Measurements from ENCODE around the gene DCAF8L2. TPM values are rescaled to one million over a fixed set of nuclear protein-coding genes. Genes with fewer than 3 reads are reported as not detected.
"Not testable (repeated sequence)": the region's sequence is repeated elsewhere in the genome, so short reads cannot be mapped to it uniquely, and the experiment has no call there.

DCAF8L2 gene
- total RNA-seq, 1 experiment from 2014 or later = not detected

DNA sequence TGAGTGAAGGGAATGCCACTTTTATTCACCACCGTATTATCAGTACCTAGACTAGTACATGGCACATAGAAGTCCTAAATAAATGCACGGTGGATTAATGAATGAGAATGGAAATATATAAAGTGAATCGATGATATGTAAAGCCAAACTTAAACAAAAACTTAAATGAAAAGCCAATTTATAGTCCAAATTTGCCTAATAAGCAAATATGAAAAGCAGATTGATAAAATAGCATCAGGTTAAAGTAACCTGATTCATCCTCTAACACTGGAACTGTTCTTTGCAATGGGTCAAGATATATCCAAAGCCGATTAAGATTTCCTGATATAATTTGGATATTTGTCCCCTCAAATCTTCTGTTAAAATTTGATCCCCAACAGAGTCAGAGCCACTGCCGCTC is 150.8 kb downstream of the DCAF8L2 start:
- Histone ChIP-seq H3K23me2 (ENCODE audit: insufficient read length, low read depth, low read length, poor library complexity, severe bottlenecking) (no peaks in the 10 kb centered on the region), H2BK120ac (ENCODE audit: low read depth, low read length, poor library complexity, severe bottlenecking) (no peak overlapping the region)

DNA sequence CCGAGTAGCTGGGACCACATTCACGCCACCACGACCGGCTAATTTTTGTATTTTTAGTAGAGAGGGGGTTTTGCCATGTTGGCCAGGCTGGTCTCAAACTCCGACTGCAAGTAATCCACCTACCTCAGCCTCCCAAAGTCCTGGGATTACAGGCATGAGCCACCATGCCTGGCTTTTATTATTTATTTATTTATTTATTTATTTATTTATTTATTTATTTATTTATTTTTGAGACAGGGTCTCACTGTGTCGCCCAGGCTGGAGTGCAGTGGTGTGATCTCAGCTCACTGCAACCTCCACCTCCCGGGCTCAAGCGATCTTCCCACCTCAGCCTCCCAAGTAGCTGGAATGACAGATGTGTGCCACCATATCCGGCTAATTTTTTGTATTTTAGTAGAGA is 153.4 kb downstream of the DCAF8L2 start:
- not testable (repeated sequence) for H3K4me3 Mint-ChIP-seq; H3K18ac ChIP-seq (ENCODE audit: insufficient read length, low read depth, low read length); H3K27me3 ChIP-seq (ENCODE audit: insufficient read depth, low read length); H3K4ac ChIP-seq (ENCODE audit: low read depth, low read length); H2BK5ac ChIP-seq (ENCODE audit: insufficient read length, low read length); H3K4me1 ChIP-seq (ENCODE audit: insufficient read depth, low read length); H3K4me1 Mint-ChIP-seq; DNase-seq; H4K91ac ChIP-seq (ENCODE audit: insufficient read length, low read depth, low read length); H3K23ac ChIP-seq (ENCODE audit: insufficient read length, low read depth, low read length); H3K27ac ChIP-seq (ENCODE audit: insufficient read length, low read depth, low read length); H2BK120ac ChIP-seq (ENCODE audit: low read depth, low read length, poor library complexity, severe bottlenecking); H4K5ac ChIP-seq (ENCODE audit: insufficient read length, low read depth, low read length); H2BK15ac ChIP-seq (ENCODE audit: low read depth, low read length); H3T11ph ChIP-seq (ENCODE audit: low read length); H2BK20ac ChIP-seq (ENCODE audit: low read depth, low read length, poor library complexity, severe bottlenecking); H2AK5ac ChIP-seq (ENCODE audit: insufficient read length, low read length); H3K23me2 ChIP-seq (ENCODE audit: insufficient read length, low read depth, low read length, poor library complexity, severe bottlenecking); H3K79me2 ChIP-seq (ENCODE audit: insufficient read depth, low read length); H3K56ac ChIP-seq (ENCODE audit: insufficient read length, low read depth, low read length); H2AFZ ChIP-seq (ENCODE audit: low read length); H4K20me1 ChIP-seq (ENCODE audit: control insufficient read depth, insufficient read depth, insufficient read length); H3K14ac ChIP-seq (ENCODE audit: insufficient read depth, low read length); H4K8ac ChIP-seq (replicated peaks; ENCODE audit: insufficient read length, low read depth, low read length); H3K9ac ChIP-seq (ENCODE audit: extremely low read depth, insufficient read length, low read length); H3K27me3 Mint-ChIP-seq (ENCODE audit: low read depth); H3K79me1 ChIP-seq (ENCODE audit: insufficient read depth, low read depth, low read length, poor library complexity, severe bottlenecking); H3K36me3 Mint-ChIP-seq (ENCODE audit: insufficient read depth in 1 of 3, low read depth in 3 of 3); H3K4me2 ChIP-seq (ENCODE audit: insufficient read depth, insufficient read length, low read length); H2BK12ac ChIP-seq (ENCODE audit: insufficient read length, low read depth, low read length); H3K27ac Mint-ChIP-seq
- H3K9me3 Mint-ChIP-seq = peaks cover 58 to 59% of the 10 kb centered on the region in 2 experiments
- H3K9me3 ChIP-seq (ENCODE audit: control insufficient read depth, low read depth, low read length) = peaks cover 16% of the 10 kb centered on the region
- no CpG with 5 or more reads among the region's 9 CpGs for WGBS (ENCODE audit: extremely low coverage, insufficient read length, low lambda C conversion rate)

More for the DNA sequence above, 150.8 kb downstream of the DCAF8L2 start:
- peaks cover 13% of the 10 kb centered on the region for H3K9me3 ChIP-seq (ENCODE audit: control insufficient read depth, low read depth, low read length)
- H3T11ph ChIP-seq (ENCODE audit: low read length) = no peak overlapping the region
- no peaks in the 10 kb centered on the region for H3K79me2 ChIP-seq (ENCODE audit: insufficient read depth, low read length)
- WGBS (ENCODE audit: extremely low coverage, insufficient read length, low lambda C conversion rate) = no CpG with 5 or more reads among the region's 5 CpGs
- H2BK20ac ChIP-seq (ENCODE audit: low read depth, low read length, poor library complexity, severe bottlenecking) = no peak overlapping the region
- no peak overlapping the region for H3K4ac ChIP-seq (ENCODE audit: low read depth, low read length)
- peaks cover 52 to 57% of the 10 kb centered on the region in 2 experiments for H3K9me3 Mint-ChIP-seq
- no peak overlapping the region for H2BK5ac ChIP-seq (ENCODE audit: insufficient read length, low read length)
- peaks cover 1% of the 10 kb centered on the region; the same call in 1 of the 2 replicates for H3K27me3 Mint-ChIP-seq (ENCODE audit: low read depth)
- no peak overlapping the region for H3K9ac ChIP-seq (ENCODE audit: extremely low read depth, insufficient read length, low read length)
- no peak overlapping the region for H3K56ac ChIP-seq (ENCODE audit: insufficient read length, low read depth, low read length)
- H3K4me1 ChIP-seq (ENCODE audit: insufficient read depth, low read length) = no peaks in the 10 kb centered on the region
- H3K14ac ChIP-seq (ENCODE audit: insufficient read depth, low read length) = no peak overlapping the region
- H2AFZ ChIP-seq (ENCODE audit: low read length) = no peak overlapping the region
- H2BK12ac ChIP-seq (ENCODE audit: insufficient read length, low read depth, low read length) = no peak overlapping the region
- H4K20me1 ChIP-seq (ENCODE audit: control insufficient read depth, insufficient read depth, insufficient read length) = no peaks in the 10 kb centered on the region
- H3K27me3 ChIP-seq (ENCODE audit: insufficient read depth, low read length) = no peaks in the 10 kb centered on the region
- H2BK15ac ChIP-seq (ENCODE audit: low read depth, low read length) = no peak overlapping the region
- H3K4me3 Mint-ChIP-seq = no peak overlapping the region
- no peak overlapping the region for H4K5ac ChIP-seq (ENCODE audit: insufficient read length, low read depth, low read length)
- no peak overlapping the region for H3K27ac ChIP-seq (ENCODE audit: insufficient read length, low read depth, low read length)
- no peak overlapping the region for H4K91ac ChIP-seq (ENCODE audit: insufficient read length, low read depth, low read length)
- H3K79me1 ChIP-seq (ENCODE audit: insufficient read depth, low read depth, low read length, poor library complexity, severe bottlenecking) = no peaks in the 10 kb centered on the region
- H4K8ac ChIP-seq (replicated peaks; ENCODE audit: insufficient read length, low read depth, low read length) = no peak overlapping the region
- H3K4me2 ChIP-seq (ENCODE audit: insufficient read depth, insufficient read length, low read length) = no peak overlapping the region
- TF ChIP-seq, protein P1, sequence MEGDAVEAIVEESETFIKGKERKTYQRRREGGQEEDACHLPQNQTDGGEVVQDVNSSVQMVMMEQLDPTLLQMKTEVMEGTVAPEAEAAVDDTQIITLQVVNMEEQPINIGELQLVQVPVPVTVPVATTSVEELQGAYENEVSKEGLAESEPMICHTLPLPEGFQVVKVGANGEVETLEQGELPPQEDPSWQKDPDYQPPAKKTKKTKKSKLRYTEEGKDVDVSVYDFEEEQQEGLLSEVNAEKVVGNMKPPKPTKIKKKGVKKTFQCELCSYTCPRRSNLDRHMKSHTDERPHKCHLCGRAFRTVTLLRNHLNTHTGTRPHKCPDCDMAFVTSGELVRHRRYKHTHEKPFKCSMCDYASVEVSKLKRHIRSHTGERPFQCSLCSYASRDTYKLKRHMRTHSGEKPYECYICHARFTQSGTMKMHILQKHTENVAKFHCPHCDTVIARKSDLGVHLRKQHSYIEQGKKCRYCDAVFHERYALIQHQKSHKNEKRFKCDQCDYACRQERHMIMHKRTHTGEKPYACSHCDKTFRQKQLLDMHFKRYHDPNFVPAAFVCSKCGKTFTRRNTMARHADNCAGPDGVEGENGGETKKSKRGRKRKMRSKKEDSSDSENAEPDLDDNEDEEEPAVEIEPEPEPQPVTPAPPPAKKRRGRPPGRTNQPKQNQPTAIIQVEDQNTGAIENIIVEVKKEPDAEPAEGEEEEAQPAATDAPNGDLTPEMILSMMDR (conservative IDR thresholded peaks at IDR 0.05) = no peak
- no peaks in the 10 kb centered on the region for H3K4me1 Mint-ChIP-seq
- no peaks in the 10 kb centered on the region; a peak in 1 of 7 replicates for H3K36me3 Mint-ChIP-seq (ENCODE audit: insufficient read depth in 1 of 3, low read depth in 3 of 3)
- no peak overlapping the region for H2AK5ac ChIP-seq (ENCODE audit: insufficient read length, low read length)
- no peak overlapping the region for H3K23ac ChIP-seq (ENCODE audit: insufficient read length, low read depth, low read length)
- no peak overlapping the region for H3K27ac Mint-ChIP-seq
- no peak overlapping the region for H3K18ac ChIP-seq (ENCODE audit: insufficient read length, low read depth, low read length)
- no peak for DNase-seq

Measured in H9 (cell line).